HG02588 (cell line): ENCODE data around the gene SETD3.

Source experiments
- ATAC-seq: cut with Tn5 transposase; IDR thresholded peaks from one replicate; pipeline ENCODE4 v1.9.1; 2021; ENCODE audit warnings: mild to moderate bottlenecking, moderate library complexity; ENCODE audit not compliant: unreplicated experiment

Gene SETD3

DNA sequence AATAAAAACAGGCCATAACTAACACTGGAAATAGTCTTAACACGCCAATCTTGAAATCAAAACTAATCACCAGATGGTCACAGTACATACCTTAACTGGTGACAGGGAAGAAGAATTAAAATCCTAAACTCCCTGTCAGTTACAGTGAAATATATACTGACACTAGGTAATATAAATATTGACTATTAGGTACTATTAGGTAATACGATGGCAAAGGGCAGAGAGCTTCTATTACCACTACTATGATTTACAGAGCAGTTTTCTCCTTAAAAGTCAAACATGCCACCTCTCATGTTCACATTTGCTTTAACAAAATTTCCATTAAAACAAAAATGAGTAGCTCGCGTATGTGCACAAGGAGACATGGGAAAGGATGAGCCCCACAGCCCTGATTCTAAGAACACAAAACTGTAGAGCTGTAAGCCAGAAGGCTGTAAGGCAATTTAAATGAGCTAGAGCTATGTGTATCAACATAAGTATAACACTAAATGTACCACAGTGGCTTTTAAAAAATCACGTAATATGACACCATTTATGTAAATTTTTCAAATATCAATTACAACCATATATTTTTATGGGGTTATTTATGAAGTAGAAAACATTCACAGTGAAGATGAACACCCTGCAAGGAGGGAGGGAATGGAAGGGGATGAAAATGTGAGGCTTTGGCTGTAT is 19.1 kb downstream of the SETD3 start:
- ATAC-seq = no peak

DNA sequence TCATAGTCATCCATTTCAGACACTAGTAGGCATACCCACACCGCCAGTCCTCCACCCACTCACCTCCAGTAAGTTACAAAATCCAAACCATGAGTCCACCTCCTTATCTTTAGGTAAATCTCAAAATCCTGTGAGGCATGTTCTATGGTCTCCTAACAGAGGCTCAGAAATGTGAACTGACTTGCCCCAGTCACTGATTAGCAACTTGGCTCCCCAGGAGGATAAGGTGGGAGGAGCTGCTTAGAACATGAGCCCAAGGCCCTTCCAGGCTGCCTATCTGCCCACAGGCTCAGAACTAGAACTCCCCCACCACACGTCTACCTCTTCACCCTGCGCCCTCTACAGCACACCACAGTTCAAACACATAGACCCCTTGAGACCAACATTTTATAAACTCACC is 19.9 kb downstream of the SETD3 start:
- no peak for ATAC-seq

DNA sequence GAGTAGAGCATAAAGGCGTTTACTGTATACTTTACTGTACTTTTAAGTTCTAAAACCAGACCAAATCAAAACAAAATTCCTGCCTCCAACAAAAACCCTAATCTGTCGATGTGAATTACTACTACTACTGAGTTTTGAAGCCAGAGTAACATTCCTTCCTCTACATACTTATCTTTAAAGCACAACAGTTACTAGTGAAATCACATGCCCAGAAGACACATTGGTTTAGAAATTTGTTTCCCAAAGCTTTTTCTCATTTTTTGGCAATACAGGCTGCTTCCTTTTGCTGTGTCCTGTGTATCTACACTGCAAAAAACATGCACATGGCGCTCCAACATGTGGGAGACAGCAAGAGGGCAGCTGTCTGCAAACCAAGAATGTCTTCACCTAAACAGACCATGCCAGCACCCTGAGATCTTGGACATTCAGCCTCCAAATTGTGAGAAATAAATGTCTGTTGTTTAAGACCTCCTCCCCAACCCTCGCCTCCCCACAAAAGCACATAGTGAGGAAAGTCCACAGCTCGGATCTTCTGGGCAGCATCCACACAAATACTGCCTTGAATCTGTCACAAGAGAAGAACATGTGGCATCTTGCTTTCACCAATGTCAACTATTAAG is 21.1 kb downstream of the SETD3 start:
- no peak for ATAC-seq

DNA sequence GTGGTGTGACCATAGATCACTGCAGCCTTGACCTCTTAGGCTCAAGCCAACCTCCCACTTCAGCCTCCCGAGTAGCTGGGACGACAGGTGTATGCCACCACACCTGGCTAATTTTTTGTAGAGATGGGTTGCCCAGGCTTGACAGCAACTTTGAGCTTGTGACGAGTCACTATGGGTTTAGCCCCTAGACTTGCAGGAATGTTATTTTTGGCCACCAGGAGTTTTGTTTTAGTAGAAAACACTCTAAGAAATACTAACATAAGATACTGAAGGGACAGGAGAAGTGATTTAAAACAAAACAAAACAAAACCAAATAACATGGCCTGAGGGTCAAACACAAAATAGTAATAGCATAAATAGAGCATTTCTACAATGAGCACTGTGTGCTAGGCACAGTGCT is 26.4 kb downstream of the SETD3 start:
- ATAC-seq = no peak

DNA sequence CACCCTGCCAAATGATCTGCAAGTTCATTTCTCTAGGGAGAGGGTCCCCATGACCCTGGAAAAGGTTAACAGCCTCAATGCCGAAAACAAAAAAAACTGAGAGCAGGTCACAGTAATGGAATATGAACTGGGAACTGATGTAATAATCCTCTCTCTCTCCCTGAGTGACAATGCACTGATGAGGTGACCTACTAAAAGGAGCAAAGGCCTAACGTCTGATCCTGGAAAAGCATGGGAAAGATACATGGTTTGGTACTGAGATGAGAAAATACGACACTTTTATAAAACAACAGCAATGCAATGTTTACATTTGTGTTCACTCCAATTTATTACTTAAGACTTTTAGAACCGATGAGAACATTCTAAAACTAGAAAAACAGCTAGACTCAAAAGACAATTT is 27.7 kb downstream of the SETD3 start:
- no peak for ATAC-seq

DNA sequence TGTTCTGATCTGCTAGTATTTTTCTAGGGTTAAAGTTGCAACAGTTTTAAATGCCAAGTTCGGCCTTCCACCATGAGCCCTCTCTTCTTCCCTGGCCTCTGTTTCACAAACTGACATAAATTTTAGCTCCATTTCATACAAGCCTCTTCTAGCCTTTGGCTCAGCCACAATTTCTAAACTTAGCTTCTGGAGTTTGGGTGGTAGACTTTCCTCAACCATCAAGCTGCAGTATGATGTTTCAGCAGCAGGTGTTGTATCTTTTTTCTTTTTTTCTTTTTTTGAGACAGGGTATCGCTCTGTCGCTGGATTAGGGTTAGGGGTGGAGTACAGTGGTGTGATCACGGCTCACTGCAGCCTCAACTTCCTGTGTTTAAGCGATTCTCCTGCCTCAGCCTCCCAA is 29.4 kb downstream of the SETD3 start:
- ATAC-seq = no peak

DNA sequence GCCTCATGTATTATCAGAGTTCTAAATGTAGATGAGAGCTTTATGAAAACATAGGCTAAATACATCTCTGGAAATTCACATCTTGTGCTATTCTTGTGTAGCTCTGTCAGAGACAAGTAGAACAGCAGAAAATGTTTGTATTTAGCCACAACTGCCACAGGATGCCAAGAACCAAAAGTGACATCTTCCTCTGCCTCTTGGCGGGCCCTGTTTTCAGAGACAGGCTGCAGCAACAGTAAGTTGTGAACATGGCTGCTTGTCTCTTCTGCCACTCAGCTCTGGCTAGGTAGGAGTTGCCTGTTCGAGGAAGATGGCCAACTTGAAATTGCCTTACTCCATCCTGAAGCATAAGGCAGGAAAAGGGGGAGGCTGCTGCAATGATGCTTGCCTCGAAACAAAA is 30.4 kb downstream of the SETD3 start:
- no peak for ATAC-seq

DNA sequence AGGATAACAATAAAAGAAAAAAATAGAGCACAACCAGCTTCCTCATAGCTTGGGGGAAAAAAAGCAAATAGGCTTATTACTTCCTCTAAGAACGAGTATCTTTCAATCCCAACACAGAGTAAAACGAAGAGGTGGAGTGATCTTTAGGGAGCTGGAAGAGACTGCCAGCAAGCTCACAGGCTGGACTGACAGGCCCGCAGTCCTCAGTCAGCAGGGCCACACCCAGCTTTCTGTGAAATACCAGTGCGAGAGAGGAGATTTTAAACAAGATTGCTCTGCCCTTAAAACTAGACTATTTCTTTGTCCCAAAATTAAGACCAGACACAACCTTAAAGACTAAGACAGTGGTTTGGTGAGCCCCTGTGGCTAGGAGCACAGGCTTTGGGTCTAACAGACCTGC is 32.9 kb downstream of the SETD3 start:
- no peak for ATAC-seq

DNA sequence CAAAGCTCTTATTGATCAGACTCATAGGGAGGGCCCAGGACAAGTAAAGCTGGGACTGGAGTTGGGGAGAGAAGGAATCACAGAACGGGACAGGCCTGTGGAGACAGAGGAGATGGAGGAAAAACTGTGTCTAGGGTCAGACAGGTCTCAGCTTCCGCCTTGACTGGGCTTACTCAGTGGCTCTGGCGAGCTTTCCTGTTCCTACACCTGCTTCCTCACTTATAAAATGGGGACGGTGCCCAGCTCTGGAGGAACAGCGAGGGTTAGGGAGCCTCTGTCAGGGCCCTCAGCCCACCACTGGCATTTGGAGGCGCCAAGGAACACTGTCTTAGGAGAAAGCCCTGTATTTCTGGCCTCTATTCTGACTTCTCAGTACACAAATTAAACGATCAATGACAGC is 34.7 kb downstream of the SETD3 start:
- ATAC-seq = no peak

DNA sequence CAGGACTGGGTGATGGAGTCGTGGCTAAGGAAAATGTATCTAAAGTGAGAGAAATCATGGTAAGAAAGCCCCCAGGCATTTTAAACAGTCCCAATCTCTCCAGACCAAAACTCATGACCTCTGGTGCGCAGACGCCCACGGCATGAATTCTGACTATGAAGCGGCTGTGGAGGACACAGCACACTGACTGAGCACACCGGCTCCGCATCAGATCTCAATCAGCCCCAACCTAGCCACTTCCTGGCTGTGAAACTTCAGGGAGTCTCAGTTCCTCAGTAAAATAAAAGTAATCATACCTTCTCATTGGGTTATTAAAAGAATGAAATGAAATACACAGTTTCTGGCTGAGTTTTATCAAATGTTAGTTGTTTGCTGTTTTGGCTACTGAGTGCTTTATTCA is 38.7 kb downstream of the SETD3 start:
- no peak for ATAC-seq

DNA sequence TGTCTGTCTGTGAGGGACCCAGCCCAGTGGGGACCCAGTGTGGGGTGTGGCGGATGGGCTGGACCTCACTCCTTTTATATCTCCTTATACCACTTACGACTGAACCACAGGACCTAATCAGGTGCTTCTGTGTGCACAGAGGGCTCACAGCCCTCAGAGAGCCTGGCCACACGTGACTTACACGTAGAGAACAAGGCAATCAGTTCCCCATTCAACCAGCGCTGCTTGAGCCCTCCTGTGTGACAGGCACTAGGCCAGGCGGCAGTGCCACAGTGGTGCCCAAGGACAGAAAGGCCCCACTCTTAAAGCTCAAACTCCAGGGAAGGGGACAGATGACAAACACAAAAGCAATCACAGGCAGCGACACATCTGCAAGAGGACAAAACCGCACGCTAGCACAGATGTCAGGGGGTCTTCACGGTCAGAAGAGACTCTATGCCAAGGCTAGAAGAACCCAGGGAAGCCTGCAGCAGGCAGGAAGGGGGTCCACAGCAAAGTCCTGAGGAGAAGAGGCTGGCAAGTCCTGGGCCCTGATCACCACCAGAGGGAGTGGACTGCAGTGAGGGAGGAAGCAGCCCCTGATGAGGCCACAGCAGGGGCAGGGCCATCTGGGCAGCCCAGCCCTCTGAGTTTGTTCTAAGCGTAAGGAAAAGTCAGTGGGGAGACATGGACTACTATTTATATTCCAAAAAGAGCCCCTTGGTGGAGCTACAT is 39.3 kb downstream of the SETD3 start:
- ATAC-seq = no peak

DNA sequence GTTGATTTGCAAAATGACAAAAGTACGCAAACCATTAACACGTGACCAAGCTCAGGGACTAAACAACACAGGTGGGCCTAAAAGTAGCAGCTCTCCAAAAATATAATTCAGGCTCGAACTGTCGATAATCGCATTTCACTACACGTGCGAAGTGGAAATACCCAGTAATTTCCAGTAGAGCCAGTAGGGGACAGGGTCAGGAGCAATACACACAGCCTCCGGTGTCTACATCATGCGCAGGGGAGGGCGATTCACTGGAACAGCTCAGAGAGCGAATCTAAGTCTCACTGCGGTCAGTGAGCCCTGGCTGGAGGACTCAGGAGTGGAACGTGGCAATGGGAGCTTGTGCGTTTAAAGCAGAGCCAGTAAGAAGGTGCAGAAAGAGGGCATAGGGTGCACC is 40.4 kb downstream of the SETD3 start:
- no peak for ATAC-seq

DNA sequence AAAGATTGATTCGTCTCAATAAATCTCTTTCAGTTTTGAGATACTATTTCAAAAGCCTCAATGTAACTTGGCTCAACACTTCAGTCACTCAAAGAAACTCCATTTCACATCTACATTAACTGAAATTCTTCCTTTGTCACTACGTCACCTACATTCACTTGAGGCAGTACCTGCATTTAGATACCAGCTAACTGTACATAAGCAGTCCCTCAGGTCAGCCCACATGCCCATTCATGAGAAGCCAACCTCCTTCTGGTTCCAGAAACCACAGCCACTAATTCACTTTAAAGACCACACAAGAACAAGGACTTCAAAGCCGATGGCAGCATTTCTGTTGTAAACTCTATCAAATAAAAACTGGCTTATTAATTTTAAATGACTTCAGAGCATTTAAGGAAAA is 43.0 kb downstream of the SETD3 start:
- no peak for ATAC-seq

DNA sequence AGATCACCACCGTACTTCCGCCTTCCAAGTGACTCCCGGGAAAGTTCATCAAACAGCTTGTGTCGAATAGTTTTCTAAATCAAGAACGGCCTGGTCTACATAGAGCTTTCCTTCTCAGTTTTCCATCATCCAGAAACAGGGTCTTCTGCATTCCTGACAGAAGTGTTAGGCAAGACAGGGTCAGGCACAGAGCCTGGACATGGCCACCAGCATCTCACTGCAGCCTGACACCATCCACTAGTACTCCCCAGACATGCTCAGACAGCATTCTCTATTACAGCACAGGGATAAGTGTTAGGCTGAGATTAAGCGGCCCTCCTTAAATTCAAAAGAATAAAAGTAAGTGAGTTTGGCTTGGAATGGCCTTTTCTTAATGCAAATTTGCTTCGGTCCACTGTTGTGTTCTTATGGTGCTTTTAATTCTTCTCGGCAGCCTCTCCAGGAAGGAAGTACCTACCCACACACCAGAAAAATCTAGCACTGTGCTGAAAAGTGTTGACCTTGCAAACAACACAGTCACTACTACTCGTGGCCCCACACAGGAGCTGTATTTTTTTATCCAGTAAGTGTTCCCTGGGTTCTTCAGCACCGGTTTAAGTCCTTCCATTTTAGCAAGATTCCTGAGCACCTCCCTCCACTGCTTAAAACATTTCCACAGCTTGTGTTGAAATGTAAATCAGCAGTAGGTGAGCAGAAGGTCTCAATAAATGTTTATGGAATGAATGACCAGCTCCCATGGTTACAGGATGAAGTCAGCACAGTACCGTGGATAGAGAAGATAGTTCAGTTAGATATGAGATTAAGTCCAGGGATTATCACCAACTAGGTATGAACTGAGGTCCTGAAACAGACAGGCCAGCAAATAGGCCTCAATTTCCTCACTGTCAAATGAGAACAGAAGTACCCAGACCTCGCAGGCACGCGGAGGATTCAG is 44.1 kb downstream of the SETD3 start:
- no peak for ATAC-seq

DNA sequence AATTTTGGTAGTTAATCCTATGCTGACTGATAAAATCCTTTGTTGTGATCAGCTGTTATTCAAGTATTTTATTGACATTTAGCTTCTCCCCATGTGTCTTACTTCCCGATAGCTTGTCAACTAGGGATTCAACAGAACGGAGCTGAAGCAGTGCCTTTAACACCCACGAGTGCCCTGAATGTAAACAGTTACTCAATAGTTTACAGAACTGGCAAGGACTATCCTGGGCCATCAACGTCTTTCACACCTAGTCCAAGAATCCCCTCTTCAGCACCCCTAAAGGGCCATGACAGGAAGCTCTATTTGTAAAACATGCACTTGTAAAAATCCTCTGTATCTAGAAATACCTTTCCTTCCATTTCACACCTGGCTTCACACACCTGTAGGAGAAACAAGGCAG is 45.3 kb downstream of the SETD3 start:
- no peak for ATAC-seq

DNA sequence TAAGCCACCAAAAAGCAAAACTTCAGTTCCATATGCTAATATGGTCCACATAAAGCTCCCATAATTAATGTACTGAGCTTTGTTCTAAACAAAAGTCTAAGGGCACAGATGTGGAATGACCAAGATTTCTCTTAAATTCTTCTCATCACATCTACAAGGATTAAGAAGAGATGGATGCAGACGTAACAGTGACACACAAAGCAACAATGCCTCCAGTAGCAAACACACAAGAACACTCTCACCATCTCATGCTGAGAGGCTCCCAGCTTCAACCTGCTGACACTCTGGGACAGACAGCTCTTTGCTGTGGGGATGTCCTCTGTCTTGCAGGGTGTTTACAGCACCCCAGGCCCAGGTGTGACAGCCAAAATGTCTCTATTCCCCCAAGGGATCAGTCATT is 48.2 kb downstream of the SETD3 start:
- ATAC-seq = no peak

DNA sequence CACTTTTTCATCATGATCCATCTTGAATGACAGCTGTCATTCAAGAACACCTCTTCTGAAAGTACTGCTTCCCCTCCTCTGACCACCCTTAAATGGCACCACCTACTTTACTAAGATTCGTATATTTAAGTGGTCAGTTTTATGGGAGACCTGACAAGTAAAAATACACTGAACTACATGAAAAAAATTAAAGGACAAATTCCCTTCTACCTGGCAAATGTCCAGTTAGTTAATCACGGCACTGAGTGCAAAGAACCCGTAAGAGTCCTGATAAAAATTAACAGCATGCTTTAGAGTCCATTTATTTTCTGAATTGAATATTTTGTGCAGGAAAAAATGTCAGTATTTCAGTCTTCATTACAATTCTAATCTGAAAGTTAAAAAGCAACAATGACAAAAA is 48.7 kb downstream of the SETD3 start:
- ATAC-seq = no peak

DNA sequence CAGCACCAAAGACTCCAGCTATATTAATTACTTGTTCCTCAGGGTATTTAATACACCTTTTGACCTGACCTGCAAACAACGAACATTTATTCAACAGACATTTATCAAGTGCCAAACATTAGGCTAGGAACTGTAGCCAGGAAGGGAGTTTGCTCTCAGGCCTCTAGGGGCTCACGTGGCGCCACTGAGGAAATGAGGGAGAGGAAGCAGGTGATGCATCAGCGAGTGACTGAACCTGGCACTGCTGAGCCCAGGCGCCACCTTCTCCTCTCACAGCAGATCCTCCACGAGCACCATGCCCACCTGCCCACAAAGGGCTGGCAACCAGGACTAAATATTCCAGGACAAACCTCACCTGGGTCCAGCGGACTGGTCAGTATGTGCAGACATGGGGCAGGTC is 50.2 kb downstream of the SETD3 start:
- ATAC-seq = no peak

DNA sequence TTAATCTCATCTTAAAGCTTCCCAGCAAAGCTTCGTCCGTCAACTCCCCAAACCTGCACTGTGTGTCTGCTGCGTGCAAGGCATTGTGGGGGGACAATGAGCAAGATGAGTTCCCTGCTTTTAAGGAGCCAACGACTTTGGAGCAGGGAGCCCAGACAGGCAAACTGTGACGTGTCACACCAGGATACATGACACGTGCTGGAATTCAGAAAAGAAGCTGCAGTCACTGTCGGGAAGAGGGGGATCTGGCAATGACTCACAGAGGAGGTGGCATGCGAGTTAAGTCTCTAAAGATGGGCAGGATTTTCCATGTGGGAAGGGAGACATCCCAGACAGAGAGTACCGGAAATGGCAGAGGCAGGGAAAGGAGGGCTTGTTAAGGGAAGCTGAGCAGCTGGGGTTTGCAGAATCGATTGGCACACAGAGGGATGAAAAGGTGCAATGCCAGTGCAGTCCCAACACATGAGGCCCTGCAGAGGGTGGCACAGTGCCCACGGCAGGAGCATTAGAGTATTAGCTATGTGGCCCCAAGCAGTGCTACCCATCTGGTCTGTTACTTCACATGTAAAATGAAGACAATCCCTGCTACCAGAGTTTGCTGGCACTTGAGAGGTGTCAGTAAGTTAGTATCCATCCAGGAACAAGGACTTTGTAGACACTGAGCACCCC is 52.9 kb downstream of the SETD3 start:
- no peak for ATAC-seq

DNA sequence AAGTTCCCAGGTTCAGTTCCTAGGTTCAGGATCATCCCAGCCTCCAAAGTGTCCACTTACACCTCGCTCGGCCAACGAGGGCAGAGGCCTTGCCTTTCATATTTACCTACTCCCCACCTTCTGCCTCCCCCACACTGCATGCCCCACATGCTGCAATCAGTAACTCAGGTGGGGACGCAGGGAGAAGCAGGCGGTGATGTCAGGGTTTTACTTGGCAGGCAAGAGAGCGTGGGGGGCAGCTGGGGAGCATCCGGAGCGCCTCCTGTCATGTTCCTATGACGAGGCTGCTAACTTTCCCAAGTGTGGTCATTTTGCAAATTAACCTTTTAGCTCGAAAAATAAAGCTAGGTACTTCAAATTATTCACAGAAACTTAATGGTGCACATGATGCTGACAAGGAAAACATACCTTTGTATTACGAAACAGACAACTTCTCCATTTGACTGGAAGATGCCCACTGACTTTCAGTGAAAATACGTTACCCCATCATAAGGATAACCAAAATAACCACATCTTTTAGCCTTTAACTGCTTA is 53.8 kb downstream of the SETD3 start:
- ATAC-seq = no peak

DNA sequence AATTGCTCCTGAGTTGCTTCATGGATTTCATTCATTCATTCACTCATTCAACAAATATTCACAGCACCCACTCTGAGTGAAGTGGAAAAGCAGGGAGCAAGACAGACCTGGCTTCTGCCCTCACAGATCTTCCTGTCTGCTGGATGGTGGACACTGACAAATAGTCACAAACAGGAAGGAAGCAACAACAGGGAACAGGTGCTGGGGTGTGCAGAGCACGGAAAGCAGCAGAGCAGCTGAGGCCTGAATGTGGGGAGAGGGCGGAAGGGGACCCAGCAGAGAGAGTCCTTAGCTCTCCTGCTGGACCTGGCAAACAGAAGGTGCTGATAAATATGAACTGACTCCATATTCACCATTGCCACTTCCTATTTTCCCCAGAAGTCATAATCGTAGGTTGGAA is 54.4 kb downstream of the SETD3 start:
- no peak for ATAC-seq
